ENCODE results near the gene LRRC27.

DNA sequence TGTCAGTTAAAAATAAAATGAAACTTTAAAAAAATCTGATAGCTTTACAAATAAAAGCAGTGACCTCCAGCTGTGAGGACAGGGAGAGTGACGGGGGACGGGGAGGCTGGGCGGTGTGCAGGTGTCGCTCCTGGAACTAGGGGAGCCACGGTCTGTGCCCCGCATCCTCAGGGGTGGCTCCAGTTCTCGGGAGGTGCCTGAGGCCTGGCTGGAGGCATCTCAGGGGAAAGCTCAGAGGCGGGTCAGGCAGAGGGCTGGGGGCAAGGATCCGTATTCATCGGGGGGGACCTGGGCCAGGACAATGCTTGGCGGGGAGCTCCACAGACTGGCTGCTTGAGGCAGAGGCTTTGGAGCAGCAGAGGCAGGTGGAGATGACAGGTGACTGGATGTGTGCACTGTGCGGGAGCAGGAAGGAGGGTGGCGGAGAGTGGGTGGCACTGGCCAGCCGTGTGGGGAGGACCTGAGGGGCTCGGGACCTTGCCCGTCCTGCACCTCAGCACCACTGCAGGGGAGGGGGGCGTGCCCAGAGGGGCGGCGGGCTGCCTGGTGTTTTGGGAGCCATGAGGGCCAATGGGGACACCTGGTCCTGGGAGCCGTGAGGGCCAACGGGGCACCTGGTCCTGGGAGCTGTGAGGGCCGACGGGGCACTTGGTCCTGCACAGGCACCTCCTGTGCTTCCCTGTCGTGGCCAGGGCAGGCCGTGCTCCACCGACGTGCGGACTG lies 78.2 kb downstream of the LRRC27 start:
- TF ChIP-seq, protein P1, sequence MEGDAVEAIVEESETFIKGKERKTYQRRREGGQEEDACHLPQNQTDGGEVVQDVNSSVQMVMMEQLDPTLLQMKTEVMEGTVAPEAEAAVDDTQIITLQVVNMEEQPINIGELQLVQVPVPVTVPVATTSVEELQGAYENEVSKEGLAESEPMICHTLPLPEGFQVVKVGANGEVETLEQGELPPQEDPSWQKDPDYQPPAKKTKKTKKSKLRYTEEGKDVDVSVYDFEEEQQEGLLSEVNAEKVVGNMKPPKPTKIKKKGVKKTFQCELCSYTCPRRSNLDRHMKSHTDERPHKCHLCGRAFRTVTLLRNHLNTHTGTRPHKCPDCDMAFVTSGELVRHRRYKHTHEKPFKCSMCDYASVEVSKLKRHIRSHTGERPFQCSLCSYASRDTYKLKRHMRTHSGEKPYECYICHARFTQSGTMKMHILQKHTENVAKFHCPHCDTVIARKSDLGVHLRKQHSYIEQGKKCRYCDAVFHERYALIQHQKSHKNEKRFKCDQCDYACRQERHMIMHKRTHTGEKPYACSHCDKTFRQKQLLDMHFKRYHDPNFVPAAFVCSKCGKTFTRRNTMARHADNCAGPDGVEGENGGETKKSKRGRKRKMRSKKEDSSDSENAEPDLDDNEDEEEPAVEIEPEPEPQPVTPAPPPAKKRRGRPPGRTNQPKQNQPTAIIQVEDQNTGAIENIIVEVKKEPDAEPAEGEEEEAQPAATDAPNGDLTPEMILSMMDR (IDR thresholded peaks at IDR 0.05; ENCODE audit: low read length): no peak
- no peak for TF ChIP-seq EZH2 (IDR thresholded peaks at IDR 0.05; ENCODE audit: borderline replicate concordance, low read length)

All from OCI-LY1 (cell line).